Hepatocyte (in vitro differentiated cells): Measurements from ENCODE around the gene TP63. TPM values are rescaled to one million over a fixed set of nuclear protein-coding genes. Genes with fewer than 3 reads are reported as not detected.

Experiments
- DNase-seq: peaks from one replicate; pipeline ENCODE4 v3.0.0-alpha.2; 2016; ENCODE audit warnings: low spot score
- H2AFZ ChIP-seq: fragments of 200-600 bp; sonication (generic); 2 replicates; pipeline ENCODE4 v1.6.0; 2016; ENCODE audit warnings: antibody characterized with exemption, mild to moderate bottlenecking
- H3K27ac ChIP-seq: fragments of 200-600 bp; sonication (generic); 2 replicates; pipeline ENCODE4 v1.5.1; 2016; ENCODE audit warnings: mild to moderate bottlenecking
- H3K27me3 ChIP-seq: fragments of 200-600 bp; sonication (generic); 2 replicates; pipeline ENCODE4 v1.6.1; 2016
- H3K36me3 ChIP-seq: fragments of 200-600 bp; sonication (generic); replicated peaks from 2 replicates; pipeline ENCODE4 v1.5.1; 2016; ENCODE audit warnings: low read depth; ENCODE audit not compliant: insufficient read depth
- H3K4me1 ChIP-seq: fragments of 200-600 bp; sonication (generic); 2 replicates; pipeline ENCODE4 v1.5.1; 2016; ENCODE audit warnings: mild to moderate bottlenecking, moderate library complexity; ENCODE audit not compliant: insufficient read depth
- H3K4me2 ChIP-seq: fragments of 200-600 bp; sonication (generic); 2 replicates; pipeline ENCODE4 v1.6.0; 2016
- H3K4me3 ChIP-seq: fragments of 200-600 bp; sonication (generic); 2 replicates; pipeline ENCODE4 v1.5.1; 2016; ENCODE audit warnings: mild to moderate bottlenecking
- H3K79me2 ChIP-seq: fragments of 200-600 bp; sonication (generic); 2 replicates; pipeline ENCODE4 v1.6.0; 2017; ENCODE audit warnings: mild to moderate bottlenecking
- H3K9me2 ChIP-seq: fragments of 200-600 bp; sonication (generic); replicated peaks from 2 replicates; pipeline ENCODE4 v1.6.0; 2017; ENCODE audit warnings: mild to moderate bottlenecking; ENCODE audit not compliant: insufficient read depth
- H3K9me3 ChIP-seq: fragments of 200-600 bp; sonication (generic); 2 replicates; pipeline ENCODE4 v1.5.1; 2016; ENCODE audit warnings: low read depth, mild to moderate bottlenecking
- H4K20me1 ChIP-seq: fragments of 200-600 bp; sonication (generic); 2 replicates; pipeline ENCODE4 v1.6.0; 2016; ENCODE audit warnings: mild to moderate bottlenecking; ENCODE audit not compliant: insufficient read depth, poor library complexity, severe bottlenecking
- CTCF ChIP-seq: fragments of 200-600 bp; sonication (generic); IDR thresholded peaks from 2 replicates; pipeline ENCODE4 v1.5.1; 2016; ENCODE audit warnings: antibody characterized with exemption, mild to moderate bottlenecking; ENCODE audit not compliant: poor library complexity
- EZH2 ChIP-seq: fragments of 200-600 bp; sonication (generic); IDR thresholded peaks from 2 replicates; pipeline ENCODE4 v1.6.1; 2016; ENCODE audit warnings: antibody characterized with exemption, mild to moderate bottlenecking, borderline replicate concordance
- EZH2phosphoT487 ChIP-seq: fragments of 200-600 bp; sonication (generic); IDR thresholded peaks from one replicate; pipeline ENCODE4 v1.6.1; 2018; ENCODE audit warnings: antibody characterized with exemption, mild to moderate bottlenecking, low read depth, moderate library complexity; ENCODE audit not compliant: unreplicated experiment, severe bottlenecking
- WGBS: methylation state at CpG from one replicate; pipeline ENCODE4 v1.1.6; 2016; ENCODE audit warnings: low lambda C conversion rate; ENCODE audit errors: missing lambda C conversion rate; 5-methylcytosine and 5-hydroxymethylcytosine counted together
- polyA plus RNA-seq: library from polyadenylated mRNA; unstranded; fragments of >200 nt; fragmentation: Nextera tagmentation; extraction: Ambion mirVana; gene quantifications from 2 replicates; pipeline ENCODE4 v1.2.1, GENCODE V29; 2016
- total RNA-seq: library from RNA; depleted of rRNA; stranded (reverse); fragments of >200 nt; gene quantifications from 2 replicates; pipeline ENCODE4 v1.2.3, GENCODE V29; 2014

Gene TP63
- total and polyA plus RNA-seq, 2 experiments from 2014 or later = 1.9 to 2.4 TPM

- no peaks in the 10 kb centered on the region for H3K79me2 ChIP-seq
- no peaks in the 10 kb centered on the region for H3K9me3 ChIP-seq
- H3K4me1 ChIP-seq = no peaks in the 10 kb centered on the region
- H2AFZ ChIP-seq = no peak overlapping the region
- no peaks in the 10 kb centered on the region for H3K27me3 ChIP-seq
- no peaks in the 10 kb centered on the region for H4K20me1 ChIP-seq
- DNase-seq = no peak
- H3K9me2 ChIP-seq = no peaks in the 10 kb centered on the region
- no peak overlapping the region for H3K27ac ChIP-seq
- TF ChIP-seq CTCF = no peak
- TF ChIP-seq EZH2phosphoT487 = no peak
- TF ChIP-seq EZH2 = no peak
- H3K36me3 ChIP-seq = no peaks in the 10 kb centered on the region
- no peak overlapping the region for H3K4me2 ChIP-seq
- 92% methylated on average over 7 of the region's 7 CpGs for WGBS
- H3K4me3 ChIP-seq = no peak overlapping the region
Observed at GRCh38 chr3:189792046-189792929, 161.1 kb downstream of the TP63 start.

- 91% methylated on average over 3 of the region's 3 CpGs for WGBS
- H3K36me3 ChIP-seq = no peaks in the 10 kb centered on the region
- no peak overlapping the region for H3K4me2 ChIP-seq
- H3K27ac ChIP-seq = no peak overlapping the region
- no peaks in the 10 kb centered on the region for H3K9me2 ChIP-seq
- no peaks in the 10 kb centered on the region for H3K27me3 ChIP-seq
- H3K9me3 ChIP-seq = no peaks in the 10 kb centered on the region
- H3K4me3 ChIP-seq = no peak overlapping the region
- H2AFZ ChIP-seq = no peak overlapping the region
- DNase-seq = no peak
- H3K4me1 ChIP-seq = no peaks in the 10 kb centered on the region
- no peaks in the 10 kb centered on the region for H3K79me2 ChIP-seq
- no peak for TF ChIP-seq CTCF
- no peak for TF ChIP-seq EZH2
- no peak for TF ChIP-seq EZH2phosphoT487
- no peaks in the 10 kb centered on the region for H4K20me1 ChIP-seq
Observed at GRCh38 chr3:189794518-189794917, 163.3 kb downstream of the TP63 start.

GRCh38 chr3:189797103-189797750 lies 166.0 kb downstream of the TP63 start:
- no peaks in the 10 kb centered on the region for H3K9me2 ChIP-seq
- no peaks in the 10 kb centered on the region for H3K9me3 ChIP-seq
- TF ChIP-seq EZH2phosphoT487 (no peak), EZH2 (no peak), CTCF (no peak)
- WGBS = 72% methylated on average over 5 of the region's 5 CpGs
- no peaks in the 10 kb centered on the region for H3K36me3 ChIP-seq
- H3K79me2 ChIP-seq = no peaks in the 10 kb centered on the region
- no peak overlapping the region for H3K27ac ChIP-seq
- no peaks in the 10 kb centered on the region for H4K20me1 ChIP-seq
- no peaks in the 10 kb centered on the region for H3K27me3 ChIP-seq
- no peak for DNase-seq
- no peak overlapping the region for H3K4me2 ChIP-seq
- no peaks in the 10 kb centered on the region for H3K4me1 ChIP-seq
- H2AFZ ChIP-seq = no peak overlapping the region
- no peak overlapping the region for H3K4me3 ChIP-seq
